ENCODE measurements around the gene ZNF541. TPM values are rescaled to one million over a fixed set of nuclear protein-coding genes. Genes with fewer than 3 reads are reported as not detected.
A peak's percentile ranks its signal among the peaks of the same experiment; 100 is the strongest.
"Not testable (repeated sequence)": the region's sequence is repeated elsewhere in the genome, so short reads cannot be mapped to it uniquely, and the experiment has no call there.

ZNF541 gene
- total RNA-seq, 1 experiment from 2014 or later = not detected

- peak; percentile 92 for DNase-seq (ENCODE audit: low spot score)
Measured at GRCh38 chr19:47600246-47601179, 27.6 kb upstream of the ZNF541 start.

GRCh38 chr19:47599671-47600245 is 26.8 kb upstream of the ZNF541 start:
- DNase-seq (ENCODE audit: low spot score) = not testable (repeated sequence)

GRCh38 chr19:47598407-47599349 is 25.7 kb upstream of the ZNF541 start:
- peak; percentile 92 for DNase-seq (ENCODE audit: low spot score)

- DNase-seq (ENCODE audit: low spot score) = no peak
Measured at GRCh38 chr19:47595944-47596343, 23.0 kb upstream of the ZNF541 start.

- DNase-seq (ENCODE audit: low spot score) = no peak
Measured at GRCh38 chr19:47593860-47594259, 20.9 kb upstream of the ZNF541 start.

- DNase-seq (ENCODE audit: low spot score) = no peak
Measured at GRCh38 chr19:47589824-47590223, 16.9 kb upstream of the ZNF541 start.

GRCh38 chr19:47587295-47587694 is 14.3 kb upstream of the ZNF541 start:
- no peak for DNase-seq (ENCODE audit: low spot score)

GRCh38 chr19:47583161-47583560 is 10.2 kb upstream of the ZNF541 start:
- not testable (repeated sequence) for DNase-seq (ENCODE audit: low spot score)

- peak; percentile 44 for DNase-seq (ENCODE audit: low spot score)
Measured at GRCh38 chr19:47582320-47582909, 9.5 kb upstream of the ZNF541 start.

GRCh38 chr19:47581605-47582319 is 8.8 kb upstream of the ZNF541 start:
- no peak for DNase-seq (ENCODE audit: low spot score)

GRCh38 chr19:47580397-47580796 is 7.4 kb upstream of the ZNF541 start:
- DNase-seq (ENCODE audit: low spot score) = no peak

GRCh38 chr19:47572635-47573034 is 313 bp downstream of the ZNF541 start:
- no peak for DNase-seq (ENCODE audit: low spot score)

- no peak for DNase-seq (ENCODE audit: low spot score)
Measured at GRCh38 chr19:47569331-47569730, 3.6 kb downstream of the ZNF541 start.

- no peak for DNase-seq (ENCODE audit: low spot score)
Measured at GRCh38 chr19:47564081-47564480, 8.9 kb downstream of the ZNF541 start.

GRCh38 chr19:47561440-47562057 is 11.4 kb downstream of the ZNF541 start:
- peak; percentile 13 for DNase-seq (ENCODE audit: low spot score)

- DNase-seq (ENCODE audit: low spot score) = no peak
Measured at GRCh38 chr19:47560999-47561398, 11.9 kb downstream of the ZNF541 start.

- DNase-seq (ENCODE audit: low spot score) = no peak
Measured at GRCh38 chr19:47550129-47550528, 22.8 kb downstream of the ZNF541 start.

- DNase-seq (ENCODE audit: low spot score) = no peak
Measured at GRCh38 chr19:47549261-47549862, 23.6 kb downstream of the ZNF541 start.

GRCh38 chr19:47547199-47547598 is 25.7 kb downstream of the ZNF541 start:
- no peak for DNase-seq (ENCODE audit: low spot score)

All from A172 (cell line).